GM12865 (cell line): ENCODE data around the gene OVCH1.

Experiments used
- DNase-seq: peaks from one replicate; pipeline ENCODE4 v3.0.0; 2010; ENCODE audit warnings: low read depth
- H3K4me3 ChIP-seq: 2 replicates; pipeline ENCODE4 v1.5.1; 2011; ENCODE audit warnings: mild to moderate bottlenecking, low read depth, low read length, control low read depth
- CTCF ChIP-seq: IDR thresholded peaks from 2 replicates; pipeline ENCODE4 v1.5.1; 2011; ENCODE audit warnings: low read length, control low read depth, low read depth, inconsistent platforms; ENCODE audit not compliant: insufficient read depth; ENCODE audit errors: missing control alignments

OVCH1 gene

GRCh38 chr12:29497588-29497987, at the start of gene OVCH1:
Gene OVCH1, minus strand, starts transcription at chr12:29497686. Its CDS starts 0 bp downstream, at chr12:29497686.
- DNase-seq: no peak
- H3K4me3 ChIP-seq: no peak within 1 kb of the TSS
- TF ChIP-seq CTCF: no peak

- DNase-seq: no peak
- TF ChIP-seq CTCF: no peak
- H3K4me3 ChIP-seq: no peak overlapping the region
Measured at GRCh38 chr12:29547151-29547632, 49.7 kb upstream of the OVCH1 start.

GRCh38 chr12:29546000-29546399, 48.5 kb upstream of the OVCH1 start:
- no peak overlapping the region for H3K4me3 ChIP-seq
- no peak for TF ChIP-seq CTCF
- DNase-seq: no peak

- DNase-seq: peak; percentile 54
- TF ChIP-seq CTCF: no peak
Measured at GRCh38 chr12:29545102-29545467, 47.6 kb upstream of the OVCH1 start.

GRCh38 chr12:29544428-29545101, 47.1 kb upstream of the OVCH1 start:
- TF ChIP-seq CTCF: no peak
- H3K4me3 ChIP-seq: no peak overlapping the region
- peak; percentile 9 for DNase-seq

More at GRCh38 chr12:29545102-29545467, 47.6 kb upstream of the OVCH1 start:
- no peak overlapping the region for H3K4me3 ChIP-seq

- no peak overlapping the region for H3K4me3 ChIP-seq
- TF ChIP-seq CTCF: no peak
- no peak for DNase-seq
Measured at GRCh38 chr12:29543036-29543435, 45.5 kb upstream of the OVCH1 start.

- no peak for DNase-seq
- TF ChIP-seq CTCF: no peak
- H3K4me3 ChIP-seq: no peak overlapping the region
Measured at GRCh38 chr12:29537298-29537697, 39.8 kb upstream of the OVCH1 start.
